ENCODE results near the gene KCNG4. TPM values are rescaled to one million over a fixed set of nuclear protein-coding genes. Genes with fewer than 3 reads are reported as not detected.

KCNG4 gene
- total RNA-seq, 8 experiments from 2014 or later, result 0.05 to 0.66 (median 0.20) TPM; not detected in 1

DNA sequence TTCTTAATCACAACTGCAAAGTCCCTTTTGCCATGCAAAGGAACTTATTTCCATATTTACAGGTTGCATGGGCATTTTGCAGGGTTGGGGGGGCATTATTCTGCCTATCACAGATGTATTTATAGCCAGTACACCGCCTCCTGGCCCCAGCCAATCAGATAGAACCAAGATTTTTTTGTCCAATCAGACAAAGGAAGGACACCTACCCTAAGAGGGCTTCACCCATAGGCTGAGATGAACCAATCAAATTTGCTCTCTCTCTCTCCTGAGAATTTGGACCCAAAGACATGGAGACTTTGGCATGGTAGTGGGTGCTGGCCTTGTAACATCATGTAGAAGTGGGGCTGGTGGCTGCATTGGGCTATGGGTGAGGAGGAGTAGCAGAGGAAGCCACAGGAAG, 3.9 kb upstream of the KCNG4 start:
- ATAC-seq (replicated peaks in 6 of 8), result peak in 1 of 8 experiments; percentile 31
- no peak overlapping the region for H3K4me3 ChIP-seq
- WGBS, 10 experiments, result 14 to 100% (median 93%) methylated on average over 1 of the region's 1 CpG; no CpG with 5 or more reads in 4 of the 10 experiments
- in situ Hi-C loops (cut with MboI; ENCODE audit: low pct_unique_long_range_greater_than_20kb in 2 of 9, low sequenced_read_pairs in 9 of 9, unreplicated experiment in 9 of 9), result no loop called here
- H3K4me1 ChIP-seq (replicated peaks in 1 of 2), result peaks cover 17 to 25% of the 10 kb centered on the region in 2 donors
- H3K27ac ChIP-seq, result no peak overlapping the region

DNA sequence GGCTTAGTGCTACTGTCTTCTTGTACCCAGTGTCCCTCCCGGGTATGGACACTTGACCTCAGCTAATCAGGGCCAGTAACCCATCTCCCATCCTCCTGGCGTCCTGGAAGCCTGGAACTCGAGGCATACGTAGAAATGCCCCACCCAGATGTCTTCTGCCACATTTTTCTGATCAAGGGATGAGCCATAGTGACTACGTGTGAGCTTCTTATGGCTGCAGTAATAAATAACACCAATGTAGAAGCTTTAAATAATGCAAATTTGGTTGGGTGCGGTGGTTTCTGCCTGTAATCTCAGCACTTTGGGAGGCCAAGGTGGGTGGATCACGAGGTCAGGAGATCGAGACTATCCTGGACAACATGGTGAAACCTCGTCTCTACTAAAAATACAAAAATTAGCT, 3.0 kb upstream of the KCNG4 start:
- WGBS, 10 experiments, result 8 to 100% (median 39%) methylated on average over 2 to 5 of the region's 9 CpGs; no CpG with 5 or more reads in 3 of the 10 experiments
- ATAC-seq (replicated peaks in 6 of 8), result peak in 3 of 8 experiments; percentile 14 to 85 (median 77)
- in situ Hi-C loops (cut with MboI; ENCODE audit: low pct_unique_long_range_greater_than_20kb in 2 of 9, low sequenced_read_pairs in 9 of 9, unreplicated experiment in 9 of 9), result no loop called here
- peaks cover 17 to 25% of the 10 kb centered on the region in 2 donors for H3K4me1 ChIP-seq (replicated peaks in 1 of 2)
- H3K27ac ChIP-seq, result no peak overlapping the region
- no peak overlapping the region for H3K4me3 ChIP-seq

DNA sequence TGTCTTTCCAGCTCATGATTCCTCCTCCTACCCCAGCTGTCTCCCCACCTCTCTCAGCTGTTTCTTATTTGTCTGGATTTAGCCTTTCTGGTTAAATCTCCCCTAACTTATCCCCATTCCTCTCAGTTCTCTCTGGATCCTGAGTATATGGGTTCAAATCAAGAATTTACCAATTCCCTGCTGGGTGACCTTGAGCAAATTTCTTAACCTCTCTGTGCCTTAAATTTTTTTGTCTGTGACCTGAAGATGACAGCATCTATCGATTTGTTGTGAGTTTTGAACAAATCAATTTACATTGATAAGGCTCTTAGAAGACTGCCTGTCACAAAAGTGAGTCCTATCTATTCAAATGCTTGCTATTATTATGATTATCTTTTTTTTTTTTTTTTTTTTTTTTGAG, 2.0 kb upstream of the KCNG4 start:
- peaks cover 17 to 25% of the 10 kb centered on the region in 2 donors for H3K4me1 ChIP-seq (replicated peaks in 1 of 2)
- H3K27ac ChIP-seq, result no peak overlapping the region
- in situ Hi-C loops (cut with MboI; ENCODE audit: low pct_unique_long_range_greater_than_20kb in 2 of 9, low sequenced_read_pairs in 9 of 9, unreplicated experiment in 9 of 9), result no loop called here
- 0 to 88% (median 80%) methylated on average over 1 of the region's 1 CpG; no CpG with 5 or more reads in 3 of the 10 experiments for WGBS, 10 experiments
- no peak for ATAC-seq (replicated peaks in 6 of 8)
- H3K4me3 ChIP-seq, result no peak overlapping the region

DNA sequence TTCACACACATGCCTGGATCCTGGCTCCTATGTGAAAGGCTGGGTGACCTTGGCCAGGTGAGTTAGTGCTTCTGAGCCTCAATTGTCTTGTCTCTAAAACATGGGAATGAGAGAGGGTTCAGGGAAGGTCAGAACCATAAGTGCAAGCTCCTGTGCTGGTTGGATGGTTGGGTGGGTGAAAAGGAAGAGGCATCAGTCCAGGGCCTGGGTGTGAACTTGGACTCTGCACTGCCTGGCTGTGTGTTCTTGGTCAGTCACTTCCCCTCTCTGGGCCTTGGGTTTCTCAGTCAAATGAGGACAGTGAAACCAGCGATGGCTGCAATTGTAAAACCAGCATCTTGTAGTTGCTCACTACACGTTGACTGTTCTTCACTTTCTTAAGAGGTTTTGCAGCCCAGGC, 643 bp upstream of the KCNG4 start:
- in situ Hi-C loops (cut with MboI; ENCODE audit: low pct_unique_long_range_greater_than_20kb in 2 of 9, low sequenced_read_pairs in 9 of 9, unreplicated experiment in 9 of 9), result no loop called here
- 0 to 100% (median 86%) methylated on average over 1 to 2 of the region's 2 CpGs; no CpG with 5 or more reads in 4 of the 10 experiments for WGBS, 10 experiments
- Histone ChIP-seq H3K4me3 (no peak overlapping the region), H3K27ac (no peak overlapping the region), H3K4me1 (replicated peaks in 1 of 2) (peaks cover 10 to 18% of the 10 kb centered on the region in 2 donors)
- ATAC-seq (replicated peaks in 6 of 8), result no peak

DNA sequence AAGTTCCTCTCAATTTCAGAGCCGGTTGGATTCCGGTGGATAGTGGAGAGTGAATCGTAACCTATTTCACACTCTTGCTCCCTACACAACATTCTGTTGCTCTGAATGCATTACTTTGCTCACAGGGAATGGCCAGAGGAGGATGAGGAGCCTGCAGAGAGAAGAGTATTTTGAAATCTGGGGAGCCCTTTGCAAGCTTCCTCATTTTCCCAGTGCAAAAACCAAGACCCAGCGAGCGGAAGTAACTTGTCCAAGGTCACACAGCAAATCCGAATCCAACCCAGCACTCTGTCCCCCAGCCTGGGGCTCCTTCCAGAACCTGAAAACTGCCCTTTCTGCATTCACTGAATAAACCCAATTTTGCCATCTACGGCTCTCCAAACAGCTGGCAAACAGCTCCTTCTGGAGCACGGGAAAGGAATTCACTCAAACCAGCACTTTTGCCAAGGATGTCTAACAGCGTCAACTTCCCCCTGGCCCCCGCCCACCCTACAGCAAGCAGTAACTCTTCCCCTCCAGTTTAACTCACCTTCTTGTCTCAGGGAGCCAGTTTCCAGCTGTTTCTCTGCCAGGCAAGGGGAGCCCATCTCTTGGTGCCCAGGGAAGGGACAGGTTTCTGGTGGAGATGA, 557 bp downstream of the KCNG4 start:
- 16 to 92% (median 60%) methylated on average over 2 to 7 of the region's 10 CpGs; no CpG with 5 or more reads in 2 of the 10 experiments for WGBS, 10 experiments
- no peak overlapping the region for H3K4me3 ChIP-seq
- no peak overlapping the region for H3K27ac ChIP-seq
- H3K4me1 ChIP-seq (replicated peaks in 1 of 2), result peaks cover 22 to 26% of the 10 kb centered on the region in 2 donors
- ATAC-seq (replicated peaks in 6 of 8), result peak in 1 of 8 experiments; percentile 18
- in situ Hi-C loops (cut with MboI; ENCODE audit: low pct_unique_long_range_greater_than_20kb in 2 of 9, low sequenced_read_pairs in 9 of 9, unreplicated experiment in 9 of 9), result no loop called here

DNA sequence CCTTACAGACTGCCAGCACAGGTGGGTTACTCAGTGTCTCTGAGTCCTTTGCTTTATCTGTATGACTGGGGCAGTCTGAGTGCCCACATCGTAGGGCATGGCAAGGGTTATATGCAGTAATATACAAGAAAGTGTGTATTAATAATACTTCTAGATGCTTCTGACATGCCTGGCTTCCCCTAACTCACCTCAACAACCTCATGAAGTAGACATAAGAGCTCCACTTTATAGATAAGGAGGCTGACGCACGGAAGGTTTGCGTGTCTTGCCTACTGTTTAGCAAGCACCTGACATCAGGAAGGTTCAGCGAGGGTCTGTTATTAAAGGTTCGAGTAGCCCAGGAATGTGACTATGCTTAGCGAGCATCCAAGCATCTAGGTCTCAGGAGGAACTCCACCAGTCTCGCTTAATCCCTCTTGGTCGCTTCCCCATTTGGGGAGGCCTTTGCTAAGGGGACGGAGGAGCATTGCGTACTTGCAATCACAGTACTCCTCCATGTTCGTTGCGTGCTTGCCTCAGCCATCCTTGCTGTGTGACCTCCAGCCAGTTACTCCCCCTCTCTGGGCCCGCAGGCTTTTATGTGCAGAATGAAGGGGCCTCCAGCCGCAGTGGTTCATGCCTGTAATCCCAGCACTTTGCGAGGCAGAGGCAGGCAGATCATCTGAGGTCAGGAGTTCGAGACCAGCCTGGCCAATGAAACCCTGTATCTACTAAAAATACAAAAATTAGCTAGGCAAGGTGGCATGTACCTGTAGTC, 1.6 kb downstream of the KCNG4 start:
- ATAC-seq (replicated peaks in 6 of 8), result no peak
- in situ Hi-C loops (cut with MboI; ENCODE audit: low pct_unique_long_range_greater_than_20kb in 2 of 9, low sequenced_read_pairs in 9 of 9, unreplicated experiment in 9 of 9), result no loop called here
- peaks cover 23 to 27% of the 10 kb centered on the region in 2 donors for H3K4me1 ChIP-seq (replicated peaks in 1 of 2)
- H3K4me3 ChIP-seq, result no peak overlapping the region
- no peak overlapping the region for H3K27ac ChIP-seq
- 42 to 98% (median 82%) methylated on average over 1 to 16 of the region's 17 CpGs; no CpG with 5 or more reads in 2 of the 10 experiments for WGBS, 10 experiments

DNA sequence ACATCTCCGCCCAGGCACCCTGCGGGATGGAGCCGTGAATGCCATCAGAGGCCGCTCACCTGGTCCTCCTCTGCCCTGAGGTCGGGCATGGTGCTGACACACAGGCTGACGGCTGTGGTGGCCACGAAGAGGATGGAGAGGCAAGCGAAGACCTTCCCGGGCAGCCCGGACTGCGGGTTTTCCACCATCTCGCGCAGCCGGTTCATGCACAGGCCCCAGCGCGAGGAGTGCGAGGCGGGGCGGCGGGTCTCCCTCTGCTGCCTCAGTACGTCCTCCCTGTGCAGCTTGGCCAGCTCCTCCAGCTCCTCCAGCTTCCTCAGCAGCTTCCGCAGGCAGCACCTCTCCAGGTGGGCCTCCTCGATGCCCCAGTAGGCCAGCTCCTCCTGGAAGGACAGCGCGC, 3.1 kb downstream of the KCNG4 start:
- no peak for ATAC-seq (replicated peaks in 6 of 8)
- H3K4me1 ChIP-seq (replicated peaks in 1 of 2), result peaks cover 23 to 27% of the 10 kb centered on the region in 2 donors
- H3K4me3 ChIP-seq, result no peak overlapping the region
- in situ Hi-C loops (cut with MboI; ENCODE audit: low pct_unique_long_range_greater_than_20kb in 2 of 9, low sequenced_read_pairs in 9 of 9, unreplicated experiment in 9 of 9), result no loop called here
- H3K27ac ChIP-seq, result no peak overlapping the region
- WGBS, 10 experiments, result 80 to 100% (median 87%) methylated on average over 2 to 10 of the region's 25 CpGs; no CpG with 5 or more reads in 5 of the 10 experiments

DNA sequence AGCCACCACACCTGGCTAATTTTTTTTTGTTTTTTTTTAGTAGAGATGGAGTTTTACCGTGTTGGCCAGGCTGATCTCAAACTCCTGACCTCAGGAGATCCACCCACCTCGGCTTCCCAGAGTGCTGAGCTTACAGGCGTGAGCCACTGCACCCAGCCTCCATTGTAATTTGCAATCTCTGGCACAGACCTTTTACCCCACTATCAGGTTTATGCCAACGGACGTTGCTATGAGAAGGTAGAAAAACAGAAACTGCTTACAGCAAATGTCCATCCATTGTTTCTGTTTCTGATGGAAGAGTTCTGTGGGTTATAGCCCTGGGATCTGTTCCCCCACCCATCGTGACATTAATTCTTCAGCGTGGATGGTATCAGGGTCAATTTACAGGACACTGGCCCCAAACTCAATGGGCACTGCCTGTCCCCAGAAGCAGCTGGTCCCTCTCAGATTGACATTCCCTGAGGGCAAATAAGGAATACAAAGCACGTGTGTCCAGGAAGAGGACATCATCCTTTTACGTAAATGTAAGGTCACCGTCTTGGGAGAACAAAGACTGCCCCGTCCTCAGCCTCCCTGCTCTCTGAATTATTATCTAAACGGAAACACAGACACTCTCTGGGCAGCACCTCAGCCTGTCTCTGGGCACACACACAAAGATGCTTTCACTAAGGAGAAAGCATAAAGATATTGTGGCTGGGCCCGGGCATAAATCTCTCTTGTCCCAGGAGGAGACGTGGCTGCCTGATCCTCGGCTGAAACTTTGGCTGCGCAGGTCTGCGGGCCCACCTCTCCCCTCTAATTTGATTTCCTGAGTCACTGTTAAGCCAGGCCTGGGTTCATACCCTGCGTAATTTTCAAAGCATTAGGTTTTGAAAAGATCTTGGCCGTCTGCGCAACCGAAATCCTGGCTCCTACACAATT, 5.2 kb downstream of the KCNG4 start:
- 20 to 97% (median 55%) methylated on average over 1 to 15 of the region's 21 CpGs; no CpG with 5 or more reads in 3 of the 10 experiments for WGBS, 10 experiments
- ATAC-seq (replicated peaks in 6 of 8), result peak in 5 of 8 experiments; percentile 66 to 86 (median 78)
- Histone ChIP-seq H3K27ac (peak overlapping the region; percentile 4 to 45), H3K4me3 (no peak overlapping the region), H3K4me1 (replicated peaks in 1 of 2) (peaks cover 16 to 20% of the 10 kb centered on the region in 2 donors)
- in situ Hi-C loops (cut with MboI; ENCODE audit: low pct_unique_long_range_greater_than_20kb in 2 of 9, low sequenced_read_pairs in 9 of 9, unreplicated experiment in 9 of 9), result no loop called here

DNA sequence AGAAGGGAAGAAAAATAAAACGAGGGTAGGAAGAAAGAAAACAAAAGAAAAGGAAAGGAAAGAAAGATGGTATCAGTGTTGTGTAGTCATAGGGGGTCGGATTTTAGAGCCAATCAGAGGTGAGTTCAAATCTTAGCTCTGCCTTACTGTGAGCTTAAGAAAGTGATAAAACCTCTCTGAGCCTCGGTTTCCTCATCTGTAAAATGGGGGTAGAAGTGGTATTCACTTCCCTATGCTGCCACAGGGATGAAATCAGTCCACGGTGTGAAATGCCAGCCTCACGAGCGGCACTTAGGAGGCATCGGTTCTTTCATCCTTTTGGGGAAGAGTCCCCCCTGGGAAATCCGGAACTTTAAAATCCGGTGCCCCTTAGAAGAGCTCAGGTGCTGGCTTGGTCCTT, 6.1 kb downstream of the KCNG4 start:
- WGBS, 10 experiments, result 36 to 100% (median 80%) methylated on average over 1 to 8 of the region's 9 CpGs
- ATAC-seq (replicated peaks in 6 of 8), result no peak

DNA sequence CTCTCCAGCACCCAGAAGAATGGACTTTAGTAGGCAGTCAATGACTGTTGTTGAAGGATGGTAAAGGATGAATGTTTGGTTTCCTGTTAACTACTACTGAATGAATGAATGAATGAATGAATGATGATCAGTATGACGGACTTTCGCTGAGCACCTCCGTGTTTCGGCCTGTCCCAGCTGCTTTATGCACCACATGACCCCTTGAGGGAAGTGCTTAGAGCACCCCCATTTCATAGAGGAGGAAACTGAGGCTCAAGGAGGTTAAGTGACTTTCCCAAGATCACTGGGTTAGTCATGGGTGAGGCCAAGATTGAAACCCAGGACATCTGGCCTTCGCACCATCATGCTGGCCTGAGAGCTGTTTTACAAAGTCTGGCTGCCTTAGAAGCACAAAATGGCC, 6.8 kb downstream of the KCNG4 start:
- in situ Hi-C loops (cut with MboI; ENCODE audit: low pct_unique_long_range_greater_than_20kb in 2 of 9, low sequenced_read_pairs in 9 of 9, unreplicated experiment in 9 of 9), result no loop called here
- Histone ChIP-seq H3K27ac (no peak overlapping the region), H3K4me3 (no peak overlapping the region), H3K4me1 (replicated peaks in 1 of 2) (peaks cover 22 to 24% of the 10 kb centered on the region in 2 donors)
- WGBS, 10 experiments, result 52 to 100% (median 80%) methylated on average over 1 to 3 of the region's 5 CpGs; no CpG with 5 or more reads in 7 of the 10 experiments
- ATAC-seq (replicated peaks in 6 of 8), result no peak

More for the DNA sequence above, 6.1 kb downstream of the KCNG4 start:
- Histone ChIP-seq H3K4me1 (replicated peaks in 1 of 2) (peaks cover 14 to 19% of the 10 kb centered on the region in 2 donors), H3K27ac (no peak overlapping the region), H3K4me3 (no peak overlapping the region)
- in situ Hi-C loops (cut with MboI; ENCODE audit: low pct_unique_long_range_greater_than_20kb in 2 of 9, low sequenced_read_pairs in 9 of 9, unreplicated experiment in 9 of 9), result no loop called here

DNA sequence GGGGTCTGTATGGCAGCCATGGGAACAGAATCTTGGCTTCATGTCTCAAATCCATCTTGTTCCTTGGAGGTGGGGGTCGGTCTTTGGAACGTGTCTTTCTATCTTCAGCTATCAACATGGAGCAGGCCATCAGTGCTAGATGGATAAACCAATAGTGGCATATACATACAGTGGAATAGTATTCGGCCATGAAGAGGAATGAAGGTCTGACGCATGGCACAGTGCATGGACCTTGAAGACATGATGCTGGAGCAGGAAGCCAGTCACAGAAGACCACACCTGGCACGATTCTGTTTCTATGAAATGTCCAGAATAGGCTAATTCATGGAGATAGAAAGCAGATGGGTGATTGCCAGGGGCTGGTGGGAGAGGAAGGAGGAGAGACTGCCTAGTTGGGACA, 7.8 kb downstream of the KCNG4 start:
- Histone ChIP-seq H3K4me1 (replicated peaks in 1 of 2) (peaks cover 29 to 30% of the 10 kb centered on the region in 2 donors), H3K27ac (no peak overlapping the region), H3K4me3 (no peak overlapping the region)
- in situ Hi-C loops (cut with MboI; ENCODE audit: low pct_unique_long_range_greater_than_20kb in 2 of 9, low sequenced_read_pairs in 9 of 9, unreplicated experiment in 9 of 9), result no loop called here
- WGBS, 10 experiments, result 34 to 100% (median 80%) methylated on average over 2 to 3 of the region's 5 CpGs; no CpG with 5 or more reads in 5 of the 10 experiments
- no peak for ATAC-seq (replicated peaks in 6 of 8)

DNA sequence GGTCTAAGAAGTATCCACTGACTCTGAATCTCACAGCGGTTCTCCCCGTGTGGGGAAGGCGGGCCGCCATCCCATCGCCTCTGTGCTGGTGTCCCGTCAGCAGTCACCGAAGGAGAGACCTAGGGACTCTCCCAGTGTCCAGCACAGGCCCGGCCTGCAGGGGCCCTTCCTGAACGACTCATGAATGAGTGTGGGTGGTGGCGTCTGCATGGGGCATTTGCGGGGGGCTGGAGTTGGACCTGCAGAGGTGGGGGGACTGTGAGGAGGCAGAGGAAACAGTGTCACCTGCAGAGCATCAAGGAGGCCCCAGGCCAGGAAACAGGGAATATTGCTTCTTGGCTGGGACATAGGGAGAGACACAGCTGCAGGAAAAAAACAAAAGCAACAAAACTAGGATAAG, 10.3 kb downstream of the KCNG4 start:
- no peak for ATAC-seq (replicated peaks in 6 of 8)
- no peak overlapping the region for H3K4me3 ChIP-seq
- peak overlapping the region in 1 of 2 donors; percentile 78 for H3K27ac ChIP-seq
- in situ Hi-C loops (cut with MboI; ENCODE audit: low pct_unique_long_range_greater_than_20kb in 2 of 9, low sequenced_read_pairs in 9 of 9, unreplicated experiment in 9 of 9), result no loop called here
- WGBS, 10 experiments, result 75 to 90% (median 76%) methylated on average over 2 to 5 of the region's 11 CpGs; no CpG with 5 or more reads in 7 of the 10 experiments
- H3K4me1 ChIP-seq (replicated peaks in 1 of 2), result peaks cover 14 to 19% of the 10 kb centered on the region in 2 donors
